IMR-90 (cell line): ENCODE data around the gene TFPI. TPM values are rescaled to one million over a fixed set of nuclear protein-coding genes. Genes with fewer than 3 reads are reported as not detected.
A peak's percentile ranks its signal among the peaks of the same experiment; 100 is the strongest.

Source experiments
- ATAC-seq: fragments of 200-7000 bp; cut with Tn5 transposase; 2 replicates; pipeline ENCODE4 v1.9.1; 2020; ENCODE audit warnings: low read depth, mild to moderate bottlenecking, moderate library complexity
- BruUV-seq: library from RNA; stranded (reverse); fragments of 400-500 nt; replicated peaks from 2 replicates; lab custom pipeline; 2021; lab: Mats Ljungman, UMichigan
- CTCF ChIA-PET: fragments of 300-600 bp; formaldehyde crosslinking; extraction: SDS; loops from one replicate; lab custom pipeline; 2021; ENCODE audit warnings: antibody characterized with exemption; lab: Yijun Ruan, JAX
- POLR2A ChIA-PET: fragments of 300-600 bp; sonication (Branson Sonifier 250); formaldehyde crosslinking; loops from one replicate; lab custom pipeline; 2022; ENCODE audit warnings: antibody characterized with exemption; ENCODE audit not compliant: unreplicated experiment; lab: Charles Lee
- DNase-seq: peaks from one replicate; pipeline ENCODE4 v3.0.0; 2013
- H2AFZ ChIP-seq: replicated peaks from 2 replicates; pipeline ENCODE3; 2013; ENCODE audit warnings: low read length, mild to moderate bottlenecking; ENCODE audit not compliant: poor library complexity
- H2AK5ac ChIP-seq: 2 replicates; pipeline ENCODE4 v1.6.1; 2013; ENCODE audit warnings: low read depth, low read length, inconsistent platforms
- H2AK9ac ChIP-seq: replicated peaks from 2 replicates; pipeline ENCODE3; 2013; ENCODE audit warnings: mild to moderate bottlenecking, low read depth, low read length, moderate library complexity; ENCODE audit not compliant: poor library complexity
- H2BK120ac ChIP-seq: 2 replicates; pipeline ENCODE4 v1.6.1; 2013; ENCODE audit warnings: low read depth, low read length, inconsistent platforms
- H2BK15ac ChIP-seq: 3 replicates; pipeline ENCODE4 v1.6.1; 2013; ENCODE audit warnings: low read depth, low read length, inconsistent platforms
- H2BK20ac ChIP-seq: 2 replicates; pipeline ENCODE4 v1.6.1; 2013; ENCODE audit warnings: low read depth, mild to moderate bottlenecking, inconsistent platforms, low read length, moderate library complexity
- H2BK5ac ChIP-seq: 2 replicates; pipeline ENCODE4 v1.6.1; 2013; ENCODE audit warnings: mild to moderate bottlenecking, low read depth, low read length, inconsistent platforms; ENCODE audit not compliant: poor library complexity, severe bottlenecking
- H3K14ac ChIP-seq: replicated peaks from 2 replicates; pipeline ENCODE4 v1.6.1; 2013; ENCODE audit warnings: low read depth, low read length, inconsistent platforms
- H3K18ac ChIP-seq: 2 replicates; pipeline ENCODE4 v1.6.1; 2013; ENCODE audit warnings: low read depth, low read length, control low read depth
- H3K23ac ChIP-seq: 2 replicates; pipeline ENCODE4 v1.6.1; 2013; ENCODE audit warnings: low read depth, low read length, inconsistent platforms
- H3K27ac ChIP-seq: 2 replicates; pipeline ENCODE4 v1.5.1; 2013; ENCODE audit warnings: mild to moderate bottlenecking, control low read depth, low read length; ENCODE audit not compliant: insufficient read depth
- H3K27me3 ChIP-seq: 2 replicates; pipeline ENCODE4 v1.6.1; 2013; ENCODE audit warnings: low read length; ENCODE audit not compliant: control insufficient read depth, insufficient read depth
- H3K36me3 ChIP-seq: 2 replicates; pipeline ENCODE4 v1.6.1; 2013; ENCODE audit warnings: low read length, mixed read lengths; ENCODE audit not compliant: control insufficient read depth, insufficient read depth
- H3K4ac ChIP-seq: 2 replicates; pipeline ENCODE4 v1.6.1; 2013; ENCODE audit warnings: low read depth, low read length, inconsistent platforms
- H3K4me1 ChIP-seq: 2 replicates; pipeline ENCODE4 v1.6.1; 2013; ENCODE audit warnings: low read length, mixed read lengths; ENCODE audit not compliant: control insufficient read depth, insufficient read depth
- H3K4me2 ChIP-seq: 2 replicates; pipeline ENCODE4 v1.6.1; 2013; ENCODE audit warnings: low read depth, mild to moderate bottlenecking, control low read depth, low read length, moderate library complexity
- H3K4me3 ChIP-seq: 2 replicates; pipeline ENCODE4 v1.5.1; 2013; ENCODE audit warnings: low read depth, mild to moderate bottlenecking, control low read depth, low read length, moderate library complexity; ENCODE audit not compliant: insufficient read depth
- H3K56ac ChIP-seq: 2 replicates; pipeline ENCODE4 v1.6.1; 2013; ENCODE audit warnings: low read length, inconsistent platforms; ENCODE audit not compliant: insufficient read depth; ENCODE audit errors: extremely low read depth
- H3K79me1 ChIP-seq, 2 experiments: 2 replicates each; pipeline ENCODE4 v1.6.1; 2013; ENCODE audit warnings: low read length in 2 of 2, inconsistent platforms in 1 of 2, low read depth in 1 of 2
- H3K9ac ChIP-seq: 2 replicates; pipeline ENCODE4 v1.6.1; 2013; ENCODE audit warnings: low read depth, low read length, control low read depth
- H3K9me1 ChIP-seq: 2 replicates; pipeline ENCODE4 v1.6.1; 2013; ENCODE audit warnings: low read length, inconsistent platforms; ENCODE audit not compliant: insufficient read depth
- H3K9me3 ChIP-seq: 2 replicates; pipeline ENCODE4 v1.6.1; 2013; ENCODE audit warnings: low read length; ENCODE audit not compliant: control insufficient read depth, insufficient read depth
- H4K20me1 ChIP-seq: 2 replicates; pipeline ENCODE4 v1.6.1; 2013; ENCODE audit warnings: low read length, inconsistent platforms; ENCODE audit not compliant: insufficient read depth
- H4K5ac ChIP-seq: 2 replicates; pipeline ENCODE4 v1.6.1; 2013; ENCODE audit warnings: mild to moderate bottlenecking, low read depth, low read length, control low read depth
- H4K8ac ChIP-seq, 2 experiments: 2 replicates each; pipeline ENCODE4 v1.6.1; 2013; ENCODE audit warnings: low read depth in 2 of 2, low read length in 2 of 2, control low read depth in 1 of 2, inconsistent platforms in 1 of 2
- H4K91ac ChIP-seq: 2 replicates; pipeline ENCODE4 v1.6.1; 2013; ENCODE audit warnings: low read depth, low read length, inconsistent platforms; ENCODE audit not compliant: insufficient read depth
- CEBPB ChIP-seq: IDR thresholded peaks from 2 replicates; pipeline ENCODE4 v1.6.1; 2012; ENCODE audit warnings: low read depth, low read length, improper control_type of control experiment
- FOS ChIP-seq: fragments of 150-350 bp; IDR thresholded peaks from 2 replicates; pipeline ENCODE4 v1.6.1; 2016; ENCODE audit warnings: low read depth, low read length
- MAZ ChIP-seq: IDR thresholded peaks from 2 replicates; pipeline ENCODE4 v1.6.1; 2012; ENCODE audit warnings: low read depth, mild to moderate bottlenecking, low read length, improper control_type of control experiment, moderate library complexity, borderline replicate concordance
- NFE2L2 ChIP-seq: fragments of 150-350 bp; IDR thresholded peaks from 2 replicates; pipeline ENCODE4 v1.6.1; 2016; ENCODE audit warnings: low read depth, mild to moderate bottlenecking, low read length
- RCOR1 ChIP-seq: IDR thresholded peaks from 2 replicates; pipeline ENCODE4 v1.6.1; 2012; ENCODE audit warnings: mild to moderate bottlenecking, low read length, improper control_type of control experiment; ENCODE audit not compliant: insufficient replicate concordance
- WGBS, 2 experiments: methylation state at CpG; one replicate each; pipeline versions ENCODE4 v1.1.5 to v1.1.7; 2013; ENCODE audit warnings: missing lambda C conversion rate in 2 of 2; ENCODE audit not compliant: insufficient read length in 1 of 2; ENCODE audit errors: extremely low coverage in 2 of 2; 5-methylcytosine and 5-hydroxymethylcytosine counted together
- dilution Hi-C: fragments of 300-500 bp; cut with HindIII; formaldehyde crosslinking; loops from one replicate; pipeline ENCODE4 v1.14.3; 2018; ENCODE audit warnings: low sequenced_read_pairs; ENCODE audit not compliant: unreplicated experiment
- in situ Hi-C: fragments of 300-500 bp; cut with MboI; formaldehyde crosslinking; loops from 3 replicates; pipeline ENCODE4 v1.14.3; 2019; ENCODE audit warnings: low sequenced_read_pairs, inconsistent platforms, mixed read lengths
- intact Hi-C: fragments of 100-400 bp; cut with micrococcal nuclease; formaldehyde crosslinking; loops from 2 replicates; pipeline ENCODE4 v1.10.0; 2022
- polyA plus RNA-seq, 3 experiments: library from polyadenylated mRNA; depleted of rRNA; stranded (reverse); fragments of >200 nt; gene quantifications; 2 replicates each; pipeline ENCODE4 v1.2.3, GENCODE V29; 2012; ENCODE audit warnings: low replicate concordance in 1 of 3
- total RNA-seq: library from RNA; depleted of rRNA; stranded (reverse); fragments of >200 nt; gene quantifications from 2 replicates; pipeline ENCODE4 v1.2.3, GENCODE V29; 2012
- TF ChIP-seq, protein P1 (sequence below): fragments of 150-350 bp; IDR thresholded peaks from 2 replicates; pipeline ENCODE4 v1.6.1; 2017; ENCODE audit warnings: mild to moderate bottlenecking, antibody characterized with exemption, low read length, low read depth

TFPI gene
- total and polyA plus RNA-seq, 2 of the 4 experiments (the other 2 are of a cell fraction): 33.9 to 83.0 TPM

DNA sequence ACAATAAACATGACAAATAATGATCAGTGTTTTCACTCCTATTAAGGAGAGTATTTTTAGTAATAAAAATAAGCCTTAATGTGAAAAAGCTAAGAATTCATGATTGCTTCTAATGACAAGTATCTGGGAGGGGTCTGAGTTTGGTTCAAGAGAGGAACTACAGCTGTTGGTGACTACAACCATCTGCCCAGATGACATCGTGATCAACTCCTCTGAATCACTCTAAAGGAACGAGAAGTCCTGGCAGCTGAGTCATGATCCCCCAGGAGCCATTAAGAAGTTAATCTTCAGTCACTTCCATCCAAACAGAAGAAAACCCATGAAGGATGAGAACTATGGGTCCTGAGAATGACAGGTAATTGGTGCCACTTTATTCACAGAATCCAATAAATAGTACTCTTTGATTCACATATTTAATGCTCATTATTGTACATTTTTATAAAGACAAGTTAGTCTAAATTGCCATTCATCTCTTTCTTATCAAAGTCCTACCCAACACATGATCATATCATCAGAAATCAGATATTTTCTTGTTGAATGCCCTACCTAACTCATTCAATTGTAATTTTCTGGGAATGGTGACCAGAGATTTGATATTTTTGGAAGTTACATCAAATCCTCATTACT lies 6.8 kb downstream of the TFPI start:
- intact Hi-C loops: loop anchor here (2.0 kb wide), 1 partner anchor 27 kb away; no protein-coding TSS in a partner anchor
- peaks cover 14% of the 10 kb centered on the region for H3K36me3 ChIP-seq
- H2AK9ac ChIP-seq: no peak overlapping the region
- H2AK5ac ChIP-seq: no peak overlapping the region
- CTCF ChIA-PET: interaction anchor here (1.3 to 3.7 kb wide), 3 partner anchors 28 to 47 kb away, joined by 3 to 20 read pairs (median 6); no protein-coding TSS in a partner anchor
- TF ChIP-seq CEBPB (no peak), FOS (peak; percentile 87), NFE2L2 (peak; percentile 65; the same call in 1 of the 2 replicates), MAZ (peak; percentile 43; the same call in 1 of the 2 replicates), RCOR1 (peak; percentile 41)
- TF ChIP-seq, protein P1, sequence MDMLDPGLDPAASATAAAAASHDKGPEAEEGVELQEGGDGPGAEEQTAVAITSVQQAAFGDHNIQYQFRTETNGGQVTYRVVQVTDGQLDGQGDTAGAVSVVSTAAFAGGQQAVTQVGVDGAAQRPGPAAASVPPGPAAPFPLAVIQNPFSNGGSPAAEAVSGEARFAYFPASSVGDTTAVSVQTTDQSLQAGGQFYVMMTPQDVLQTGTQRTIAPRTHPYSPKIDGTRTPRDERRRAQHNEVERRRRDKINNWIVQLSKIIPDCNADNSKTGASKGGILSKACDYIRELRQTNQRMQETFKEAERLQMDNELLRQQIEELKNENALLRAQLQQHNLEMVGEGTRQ: no peak
- peak overlapping the region; percentile 0; the same call in 1 of the 2 replicates for H3K4me2 ChIP-seq
- peak overlapping the region; percentile 8; the same call in 1 of the 2 replicates for H3K27ac ChIP-seq
- H3K23ac ChIP-seq: no peak overlapping the region; the same call in 1 of the 2 replicates
- WGBS, 2 experiments: no CpG with 5 or more reads among the region's 2 CpGs
- H2AFZ ChIP-seq: no peak overlapping the region
- no peak overlapping the region for H3K14ac ChIP-seq
- H3K56ac ChIP-seq: no peak overlapping the region
- no peak overlapping the region for H4K91ac ChIP-seq
- dilution Hi-C loops: no loop called here
- no peak overlapping the region for H3K18ac ChIP-seq
- H4K8ac ChIP-seq: peak overlapping the region in 1 of 2 experiments; percentile 41; a peak in 1 of 4 replicates
- in situ Hi-C loops: no loop called here
- TSS peak; percentile 88 for BruUV-seq
- H2BK15ac ChIP-seq: no peak overlapping the region
- POLR2A ChIA-PET: no interaction called here
- peaks cover 14% of the 10 kb centered on the region for H3K4me1 ChIP-seq
- peak overlapping the region; percentile 32; the same call in 1 of the 2 replicates for H2BK120ac ChIP-seq
- H3K4ac ChIP-seq: peak overlapping the region; percentile 52; the same call in 1 of the 2 replicates
- peak overlapping the region; percentile 91 for H2BK5ac ChIP-seq
- H3K9me3 ChIP-seq: no peaks in the 10 kb centered on the region
- no peak overlapping the region for H3K4me3 ChIP-seq
- H3K27me3 ChIP-seq: no peaks in the 10 kb centered on the region
- peaks cover 4% of the 10 kb centered on the region; the same call in 1 of the 2 replicates for H4K20me1 ChIP-seq
- peak overlapping the region; percentile 47; the same call in 1 of the 2 replicates for H2BK20ac ChIP-seq
- H3K79me1 ChIP-seq: peaks cover 6 to 25% of the 10 kb centered on the region in 2 experiments; a peak in 3 of 4 replicates
- no peak overlapping the region for H4K5ac ChIP-seq
- DNase-seq (peak; percentile 97), ATAC-seq (peak; percentile 81)
- H3K9ac ChIP-seq: no peak overlapping the region
- H3K9me1 ChIP-seq: 0 out of 2 replicates have a peak, but pooled peaks cover 2% of the 10 kb centered on the region
